ENCODE data around the gene KLHL13.

Gene KLHL13

DNA sequence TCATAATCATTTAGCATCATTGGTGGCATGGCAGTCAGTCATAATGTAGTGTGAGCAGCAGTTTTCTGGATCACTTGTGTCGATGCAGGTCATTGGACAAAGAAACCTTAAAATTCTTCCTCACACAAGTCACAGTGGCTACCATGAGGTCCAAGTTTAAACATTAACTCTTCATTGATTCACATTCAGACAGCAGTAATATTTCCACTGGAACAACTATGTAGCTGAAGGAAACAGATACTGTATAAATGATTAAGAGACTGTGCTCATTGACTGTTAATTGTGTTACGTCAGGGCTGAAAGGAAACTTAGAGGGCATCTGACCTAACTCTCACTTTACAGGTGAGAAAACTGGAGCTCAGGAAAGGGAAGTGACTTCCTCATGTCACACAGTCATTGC is 261.8 kb downstream of the KLHL13 start:
- no peak for DNase-seq

- DNase-seq: no peak
These were observed 265.6 kb downstream of the KLHL13 start for GRCh38 chrX:117851025-117851424.
